ENCODE measurements around the gene DCUN1D3. TPM values are rescaled to one million over a fixed set of nuclear protein-coding genes. Genes with fewer than 3 reads are reported as not detected.
A peak's percentile ranks its signal among the peaks of the same experiment; 100 is the strongest.

The DCUN1D3 gene
- total and polyA plus RNA-seq, 2 experiments from 2014 or later, result 15.0 to 40.3 TPM

DNA sequence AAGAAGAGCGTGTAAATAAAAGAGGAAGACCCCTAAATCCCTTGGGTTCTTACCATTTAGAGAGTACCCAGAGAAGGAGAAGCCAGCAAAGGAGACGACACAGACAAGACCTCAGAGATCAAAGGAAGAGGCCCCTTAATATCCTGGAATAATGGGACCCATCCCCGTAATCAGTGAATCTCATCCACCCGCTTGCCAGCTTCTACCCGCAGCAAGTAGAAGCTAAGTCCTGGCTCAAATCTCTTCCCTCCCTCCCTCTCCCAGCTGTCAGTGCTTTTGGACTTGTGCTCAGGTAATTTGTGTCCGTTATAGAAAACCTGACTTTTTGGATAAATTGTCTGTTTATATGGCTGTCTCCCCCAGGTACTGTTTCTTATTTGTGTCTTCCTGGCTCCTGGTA, 2.3 kb upstream of the DCUN1D3 start:
- Histone ChIP-seq H3K27me3 (no peaks in the 10 kb centered on the region), H4K20me1 (ENCODE audit: insufficient read depth, poor library complexity, severe bottlenecking) (peaks cover 7% of the 10 kb centered on the region), H3K9me2 (replicated peaks; ENCODE audit: insufficient read depth) (no peaks in the 10 kb centered on the region), H2AFZ (no peak overlapping the region), H3K27ac (peak overlapping the region; percentile 99), H3K9me3 (ENCODE audit: low read depth) (no peaks in the 10 kb centered on the region), H3K4me3 (no peak overlapping the region), H3K4me2 (peak overlapping the region; percentile 92), H3K36me3 (replicated peaks; ENCODE audit: insufficient read depth, low read depth) (no peaks in the 10 kb centered on the region), H3K4me1 (ENCODE audit: insufficient read depth) (peaks cover 62% of the 10 kb centered on the region), H3K79me2 (peaks cover 69% of the 10 kb centered on the region)
- no peak for TF ChIP-seq EZH2phosphoT487 (IDR thresholded peaks at IDR 0.05; ENCODE audit: low read depth, severe bottlenecking, unreplicated experiment)
- TF ChIP-seq, protein P1, sequence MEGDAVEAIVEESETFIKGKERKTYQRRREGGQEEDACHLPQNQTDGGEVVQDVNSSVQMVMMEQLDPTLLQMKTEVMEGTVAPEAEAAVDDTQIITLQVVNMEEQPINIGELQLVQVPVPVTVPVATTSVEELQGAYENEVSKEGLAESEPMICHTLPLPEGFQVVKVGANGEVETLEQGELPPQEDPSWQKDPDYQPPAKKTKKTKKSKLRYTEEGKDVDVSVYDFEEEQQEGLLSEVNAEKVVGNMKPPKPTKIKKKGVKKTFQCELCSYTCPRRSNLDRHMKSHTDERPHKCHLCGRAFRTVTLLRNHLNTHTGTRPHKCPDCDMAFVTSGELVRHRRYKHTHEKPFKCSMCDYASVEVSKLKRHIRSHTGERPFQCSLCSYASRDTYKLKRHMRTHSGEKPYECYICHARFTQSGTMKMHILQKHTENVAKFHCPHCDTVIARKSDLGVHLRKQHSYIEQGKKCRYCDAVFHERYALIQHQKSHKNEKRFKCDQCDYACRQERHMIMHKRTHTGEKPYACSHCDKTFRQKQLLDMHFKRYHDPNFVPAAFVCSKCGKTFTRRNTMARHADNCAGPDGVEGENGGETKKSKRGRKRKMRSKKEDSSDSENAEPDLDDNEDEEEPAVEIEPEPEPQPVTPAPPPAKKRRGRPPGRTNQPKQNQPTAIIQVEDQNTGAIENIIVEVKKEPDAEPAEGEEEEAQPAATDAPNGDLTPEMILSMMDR (IDR thresholded peaks at IDR 0.05; ENCODE audit: poor library complexity), result no peak
- TF ChIP-seq EZH2 (IDR thresholded peaks at IDR 0.05; ENCODE audit: borderline replicate concordance), result no peak
- WGBS (ENCODE audit: low lambda C conversion rate, missing lambda C conversion rate), result 81% methylated on average over 6 of the region's 6 CpGs
- no peak for DNase-seq (ENCODE audit: low spot score)

DNA sequence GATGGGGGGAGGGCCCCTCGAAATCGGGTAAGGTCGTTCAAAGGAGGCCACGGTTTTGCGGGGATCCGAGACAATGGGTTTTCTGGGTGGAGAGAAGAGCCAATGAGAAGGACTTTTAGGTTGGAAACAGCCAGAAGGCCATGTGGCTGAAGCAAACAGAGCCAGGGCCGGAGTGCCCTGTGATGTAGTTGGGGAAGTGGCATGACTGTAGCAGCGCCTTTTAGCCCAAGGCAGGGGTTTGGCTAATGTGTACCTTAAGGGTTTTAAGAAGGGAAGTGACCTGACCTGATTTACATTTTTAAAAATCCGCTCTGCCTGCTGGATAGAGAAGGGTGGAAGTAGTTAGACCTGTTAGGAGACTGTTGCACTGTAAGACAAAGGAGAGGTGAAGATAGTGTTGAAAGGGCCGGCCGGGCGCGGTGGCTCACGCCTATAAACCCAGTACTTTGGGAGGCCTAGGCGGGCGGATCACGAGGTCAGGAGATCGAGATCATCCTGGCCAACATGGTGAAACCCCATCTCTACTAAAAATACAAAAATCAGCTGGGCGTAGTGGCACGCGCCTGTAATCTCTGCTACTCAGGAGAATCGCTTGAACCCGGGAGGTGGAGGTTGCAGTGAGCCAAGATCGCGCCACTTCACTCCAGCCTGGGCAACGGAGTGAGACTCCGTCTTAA, 1.4 kb upstream of the DCUN1D3 start:
- H3K4me1 ChIP-seq (ENCODE audit: insufficient read depth), result peaks cover 61% of the 10 kb centered on the region
- H3K27me3 ChIP-seq, result no peaks in the 10 kb centered on the region
- H3K27ac ChIP-seq, result peak overlapping the region; percentile 99
- H3K4me2 ChIP-seq, result peak overlapping the region; percentile 92
- peak overlapping the region; percentile 18 for H2AFZ ChIP-seq
- 33% methylated on average over 27 of the region's 27 CpGs for WGBS (ENCODE audit: low lambda C conversion rate, missing lambda C conversion rate)
- TF ChIP-seq EZH2 (IDR thresholded peaks at IDR 0.05; ENCODE audit: borderline replicate concordance), result no peak
- TF ChIP-seq EZH2phosphoT487 (IDR thresholded peaks at IDR 0.05; ENCODE audit: low read depth, severe bottlenecking, unreplicated experiment), result no peak
- TF ChIP-seq, protein P1 (IDR thresholded peaks at IDR 0.05; ENCODE audit: poor library complexity), result no peak
- DNase-seq (ENCODE audit: low spot score), result peak; percentile 70
- no peaks in the 10 kb centered on the region for H3K9me2 ChIP-seq (replicated peaks; ENCODE audit: insufficient read depth)
- H3K79me2 ChIP-seq, result peaks cover 70% of the 10 kb centered on the region
- H3K36me3 ChIP-seq (replicated peaks; ENCODE audit: insufficient read depth, low read depth), result no peaks in the 10 kb centered on the region
- peaks cover 9% of the 10 kb centered on the region for H4K20me1 ChIP-seq (ENCODE audit: insufficient read depth, poor library complexity, severe bottlenecking)
- H3K9me3 ChIP-seq (ENCODE audit: low read depth), result no peaks in the 10 kb centered on the region
- H3K4me3 ChIP-seq, result peak overlapping the region; percentile 81

DNA sequence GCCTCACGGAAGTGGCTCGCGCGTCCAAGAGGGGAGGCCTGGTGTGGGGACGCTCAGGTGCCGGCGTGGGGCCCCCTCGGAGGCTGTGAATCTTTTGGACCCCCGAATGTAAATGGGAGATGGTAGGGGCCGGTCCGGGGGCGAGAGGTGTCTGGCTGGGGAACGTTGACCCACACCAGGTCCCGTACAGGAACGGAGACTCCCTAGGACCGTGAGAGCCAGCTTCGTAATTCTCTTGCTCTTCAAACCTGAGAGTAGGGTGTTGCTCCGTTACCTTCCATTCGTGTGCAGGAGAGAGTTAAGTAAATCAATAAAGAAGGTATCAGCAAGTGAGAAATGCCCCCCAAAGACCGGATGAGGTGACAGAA, 894 bp upstream of the DCUN1D3 start:
- 2% methylated on average over 16 of the region's 20 CpGs for WGBS (ENCODE audit: low lambda C conversion rate, missing lambda C conversion rate)
- H3K27me3 ChIP-seq, result no peaks in the 10 kb centered on the region
- peak overlapping the region; percentile 92 for H3K4me2 ChIP-seq
- H3K9me2 ChIP-seq (replicated peaks; ENCODE audit: insufficient read depth), result no peaks in the 10 kb centered on the region
- peaks cover 14% of the 10 kb centered on the region for H4K20me1 ChIP-seq (ENCODE audit: insufficient read depth, poor library complexity, severe bottlenecking)
- peak overlapping the region; percentile 81 for H3K4me3 ChIP-seq
- no peak for DNase-seq (ENCODE audit: low spot score)
- H3K27ac ChIP-seq, result peak overlapping the region; percentile 99
- TF ChIP-seq, protein P1 (IDR thresholded peaks at IDR 0.05; ENCODE audit: poor library complexity), result no peak
- no peak for TF ChIP-seq EZH2 (IDR thresholded peaks at IDR 0.05; ENCODE audit: borderline replicate concordance)
- no peak for TF ChIP-seq EZH2phosphoT487 (IDR thresholded peaks at IDR 0.05; ENCODE audit: low read depth, severe bottlenecking, unreplicated experiment)
- peaks cover 59% of the 10 kb centered on the region for H3K4me1 ChIP-seq (ENCODE audit: insufficient read depth)
- H3K9me3 ChIP-seq (ENCODE audit: low read depth), result no peaks in the 10 kb centered on the region
- H3K79me2 ChIP-seq, result peaks cover 75% of the 10 kb centered on the region
- H3K36me3 ChIP-seq (replicated peaks; ENCODE audit: insufficient read depth, low read depth), result no peaks in the 10 kb centered on the region
- peak overlapping the region; percentile 18 for H2AFZ ChIP-seq

Data from hepatocyte (in vitro differentiated cells).